HG02943 (cell line): ENCODE results near the gene CHD5.

ENCODE experiments used
- ATAC-seq: cut with Tn5 transposase; IDR thresholded peaks from one replicate; pipeline ENCODE4 v1.9.1; 2021; ENCODE audit warnings: mild to moderate bottlenecking, low read depth, moderate library complexity; ENCODE audit not compliant: unreplicated experiment

CHD5 gene

GRCh38 chr1:6177681-6178380 lies 2.3 kb downstream of the CHD5 start:
- no peak for ATAC-seq

- ATAC-seq = no peak
Measured at GRCh38 chr1:6176779-6177178, 3.3 kb downstream of the CHD5 start.

- ATAC-seq = no peak
Measured at GRCh38 chr1:6175411-6175828, 4.7 kb downstream of the CHD5 start.

- ATAC-seq = no peak
Measured at GRCh38 chr1:6174621-6175410, 5.3 kb downstream of the CHD5 start.

- ATAC-seq = no peak
Measured at GRCh38 chr1:6172549-6172948, 7.6 kb downstream of the CHD5 start.

GRCh38 chr1:6171548-6172124 lies 8.5 kb downstream of the CHD5 start:
- ATAC-seq = no peak

GRCh38 chr1:6170742-6171201 lies 9.3 kb downstream of the CHD5 start:
- ATAC-seq = no peak

GRCh38 chr1:6170116-6170741 lies 9.9 kb downstream of the CHD5 start:
- ATAC-seq = no peak

GRCh38 chr1:6168947-6169586 lies 11.1 kb downstream of the CHD5 start:
- ATAC-seq = no peak

GRCh38 chr1:6167391-6168303 lies 12.5 kb downstream of the CHD5 start:
- no peak for ATAC-seq

- ATAC-seq = no peak
Measured at GRCh38 chr1:6166655-6167390, 13.3 kb downstream of the CHD5 start.

- no peak for ATAC-seq
Measured at GRCh38 chr1:6166221-6166620, 13.9 kb downstream of the CHD5 start.

- no peak for ATAC-seq
Measured at GRCh38 chr1:6165441-6165985, 14.6 kb downstream of the CHD5 start.

- ATAC-seq = no peak
Measured at GRCh38 chr1:6165027-6165426, 15.1 kb downstream of the CHD5 start.

GRCh38 chr1:6163973-6164617 lies 16.0 kb downstream of the CHD5 start:
- ATAC-seq = no peak

- ATAC-seq = no peak
Measured at GRCh38 chr1:6163191-6163972, 16.7 kb downstream of the CHD5 start.

GRCh38 chr1:6162773-6163172 lies 17.3 kb downstream of the CHD5 start:
- ATAC-seq = no peak
